Measurements from ENCODE around the gene SIRPD.

- TF ChIP-seq CTCF (IDR thresholded peaks at IDR 0.05; ENCODE audit: low read depth, low read length, poor library complexity, severe bottlenecking): no peak
- no peak for TF ChIP-seq EZH2phosphoT487 (IDR thresholded peaks at IDR 0.05; ENCODE audit: borderline replicate concordance, low read length)
Measured at GRCh38 chr20:1595333-1595732, 37.8 kb upstream of the SIRPD start.
